Endothelial cell of umbilical vein (primary cell): ENCODE results near the gene RNPC3. TPM values are rescaled to one million over a fixed set of nuclear protein-coding genes. Genes with fewer than 3 reads are reported as not detected.

Experiments
- BruUV-seq: library from RNA; stranded (reverse); fragments of 400-500 nt; replicated peaks from 2 replicates; lab custom pipeline; 2021; lab: Mats Ljungman, UMichigan
- CTCF ChIA-PET: fragments of 300-600, 350-600 bp; sonication (Branson Sonifier 250); formaldehyde crosslinking; loops from one replicate; lab custom pipeline; 2021; ENCODE audit warnings: antibody characterized with exemption, inconsistent platforms; lab: Charles Lee
- POLR2A ChIA-PET: fragments of 300-600, 350-600 bp; sonication (Branson Sonifier 250); formaldehyde crosslinking; loops from one replicate; lab custom pipeline; 2021; ENCODE audit warnings: antibody characterized with exemption, inconsistent platforms; lab: Charles Lee
- DNase-seq: peaks from one replicate; pipeline ENCODE4 v3.0.0-alpha.2; 2011; ENCODE audit warnings: low read depth, low spot score
- FAIRE-seq: peaks from 2 replicates; lab custom pipeline; 2011; peaks lifted over from hg19 to GRCh38; lab: Jason Lieb, UNC
- H2AFZ ChIP-seq: 2 replicates; pipeline ENCODE4 v1.6.0; 2012; ENCODE audit warnings: low read depth, low read length, control low read depth, inconsistent platforms
- H3K27ac ChIP-seq: 2 replicates; pipeline ENCODE4 v1.5.1; 2011; ENCODE audit warnings: low read depth, mild to moderate bottlenecking, control low read depth, low read length, moderate library complexity; ENCODE audit not compliant: insufficient read depth
- H3K27me3 ChIP-seq, 2 experiments: 2 replicates each; pipeline versions ENCODE4 v1.6.0 to v1.6.1; 2011; ENCODE audit warnings: low read length in 2 of 2, mixed read lengths in 1 of 2; ENCODE audit not compliant: control insufficient read depth in 2 of 2, insufficient read depth in 2 of 2
- H3K36me3 ChIP-seq, 2 experiments: 2 replicates in 1 of 2; 3 replicates in 1 of 2; pipeline ENCODE4 v1.5.1; 2011; ENCODE audit warnings: low read length in 2 of 2, mild to moderate bottlenecking in 1 of 2, moderate library complexity in 1 of 2; ENCODE audit not compliant: control insufficient read depth in 2 of 2, insufficient read depth in 2 of 2; ENCODE audit errors: extremely low read depth in 1 of 2
- H3K4me1 ChIP-seq: 3 replicates; pipeline ENCODE4 v1.5.1; 2011; ENCODE audit warnings: mild to moderate bottlenecking, low read length; ENCODE audit not compliant: control insufficient read depth, insufficient read depth; ENCODE audit errors: extremely low read depth
- H3K4me2 ChIP-seq: 2 replicates; pipeline ENCODE4 v1.6.1; 2011; ENCODE audit warnings: low read length, control low read depth, mixed read lengths; ENCODE audit not compliant: insufficient read depth
- H3K4me3 ChIP-seq, 3 experiments: fragments of 200-600 bp in 1 of 3; sonication (generic), shearing (Covaris generic) in 1 of 3; replicated peaks in 1 of 3; 2 replicates each; pipeline ENCODE4 v1.5.1; 2011 to 2016; ENCODE audit warnings: control low read depth in 3 of 3, low read length in 3 of 3, mild to moderate bottlenecking in 2 of 3, inconsistent platforms in 1 of 3, low read depth in 1 of 3, moderate library complexity in 1 of 3; ENCODE audit not compliant: insufficient read depth in 1 of 3
- H3K79me2 ChIP-seq: 2 replicates; pipeline ENCODE4 v1.6.0; 2012; ENCODE audit warnings: low read length, inconsistent platforms; ENCODE audit not compliant: control insufficient read depth, insufficient read depth
- H3K9ac ChIP-seq: replicated peaks from 2 replicates; pipeline ENCODE3; 2011; ENCODE audit warnings: low read length, control low read depth; ENCODE audit not compliant: insufficient read depth; ENCODE audit errors: extremely low read depth
- H3K9me1 ChIP-seq: replicated peaks from 3 replicates; pipeline ENCODE4 v1.6.0; 2011; ENCODE audit warnings: mild to moderate bottlenecking, low read length; ENCODE audit not compliant: control insufficient read depth, insufficient read depth; ENCODE audit errors: extremely low read depth
- H3K9me3 ChIP-seq: replicated peaks from 2 replicates; pipeline ENCODE4 v1.5.1; 2012; ENCODE audit warnings: low read length, inconsistent platforms; ENCODE audit not compliant: control insufficient read depth, insufficient read depth
- H4K20me1 ChIP-seq: replicated peaks from 2 replicates; pipeline ENCODE3; 2011; ENCODE audit warnings: mild to moderate bottlenecking, low read length; ENCODE audit not compliant: control insufficient read depth, insufficient read depth; ENCODE audit errors: extremely low read depth
- CTCF ChIP-seq, 2 donors: IDR thresholded peaks; 1 replicate in 1 of 2; 2 replicates in 1 of 2; pipeline ENCODE4 v1.5.1; 2011; ENCODE audit warnings: low read length in 2 of 2, mild to moderate bottlenecking in 2 of 2, moderate library complexity in 2 of 2, control low read depth in 1 of 2, inconsistent platforms in 1 of 2, low read depth in 1 of 2; ENCODE audit not compliant: insufficient read depth in 1 of 2; ENCODE audit errors: extremely low read depth in 1 of 2
- EZH2 ChIP-seq: IDR thresholded peaks from 2 replicates; pipeline ENCODE4 v1.6.1; 2012; ENCODE audit warnings: borderline replicate concordance, low read depth, mild to moderate bottlenecking, moderate library complexity, low read length, inconsistent platforms; ENCODE audit not compliant: severe bottlenecking
- FOS ChIP-seq: IDR thresholded peaks from 2 replicates; pipeline ENCODE4 v1.6.1; 2011; ENCODE audit warnings: mild to moderate bottlenecking, low read length, moderate library complexity, borderline replicate concordance; ENCODE audit not compliant: insufficient read depth
- GATA2 ChIP-seq: IDR thresholded peaks from 2 replicates; pipeline ENCODE4 v1.7.0; 2011; ENCODE audit warnings: low read depth, mild to moderate bottlenecking, moderate library complexity, mixed read lengths, low read length; ENCODE audit not compliant: insufficient read length, insufficient read depth
- JUN ChIP-seq: IDR thresholded peaks from 2 replicates; pipeline ENCODE4 v1.6.1; 2011; ENCODE audit warnings: borderline replicate concordance, low read depth; ENCODE audit not compliant: insufficient read length, insufficient read depth
- MYC ChIP-seq: IDR thresholded peaks from one replicate; pipeline ENCODE4 v1.6.1; 2011; ENCODE audit warnings: mild to moderate bottlenecking, low read depth, low read length
- POLR2A ChIP-seq: IDR thresholded peaks from 2 replicates; pipeline ENCODE4 v1.6.1; 2012; ENCODE audit warnings: low read depth, mild to moderate bottlenecking, control low read depth, low read length
- POLR2AphosphoS5 ChIP-seq: IDR thresholded peaks from 2 replicates; pipeline ENCODE4 v1.6.1; 2012; ENCODE audit warnings: low read depth, mild to moderate bottlenecking, control low read depth, low read length, moderate library complexity; ENCODE audit not compliant: insufficient read depth
- dilution Hi-C: fragments of 300-500 bp; cut with MboI; formaldehyde crosslinking; loops from one replicate; pipeline ENCODE4 v1.15.0; 2019; ENCODE audit warnings: low sequenced_read_pairs; ENCODE audit not compliant: extremely low pct_ligation_motif_present
- intact Hi-C: fragments of 100-400 bp; cut with micrococcal nuclease; formaldehyde crosslinking; loops from one replicate; pipeline ENCODE4 v1.10.0; 2022
- polyA plus RNA-seq, 4 experiments: library from polyadenylated mRNA; depleted of rRNA in 3 of 4; stranded (reverse) in 3 of 4; unstranded in 1 of 4; fragments of >200 nt; gene quantifications; 2 replicates each; pipeline versions ENCODE4 v1.2.1 to v1.2.3, GENCODE V29; 2011 to 2012; ENCODE audit warnings: missing spikeins in 1 of 4
- total RNA-seq: library from RNA; stranded (reverse); gene quantifications from 2 replicates; pipeline ENCODE4 v1.2.3, GENCODE V29; 2021
- TF ChIP-seq, protein P1 (sequence below): IDR thresholded peaks from 2 replicates; pipeline ENCODE4 v1.6.1; 2011; ENCODE audit not compliant: insufficient read depth, insufficient read length

Gene RNPC3
- total and polyA plus RNA-seq, 2 donors (not counting 3 experiments of a cell fraction or from before 2014, with no cell fraction given) = 9.2 to 16.7 TPM

DNA sequence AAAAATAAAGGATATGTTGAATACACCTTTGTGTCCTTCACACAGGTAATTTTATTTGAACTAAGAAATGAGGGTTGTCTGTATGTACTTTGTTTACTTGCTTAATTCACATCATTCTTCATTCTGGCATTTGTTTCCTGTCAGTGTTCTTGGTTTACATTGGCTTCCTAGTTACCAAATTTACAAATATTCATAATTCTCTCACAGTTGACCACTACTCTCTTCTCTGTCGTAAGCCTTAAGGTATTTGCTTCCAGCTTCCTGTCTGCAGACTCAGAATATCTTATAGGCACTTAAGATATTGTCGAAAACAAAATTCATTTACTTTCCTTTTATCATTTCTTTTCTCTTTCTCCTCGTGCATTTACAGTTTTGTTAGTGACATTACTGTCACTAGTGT lies 15.9 kb downstream of the RNPC3 start:
- ChIA-PET CTCF (interaction anchor here (1.2 kb wide), 1 partner anchor 15 kb away, joined by 3 read pairs; no protein-coding TSS in a partner anchor), POLR2A (no interaction called here)
- Histone ChIP-seq H3K36me3 (peaks cover 7 to 15% of the 10 kb centered on the region in 2 experiments), H3K79me2 (no peaks in the 10 kb centered on the region), H3K4me3 (no peak overlapping the region), H2AFZ (no peak overlapping the region), H3K4me1 (no peaks in the 10 kb centered on the region), H3K27ac (no peak overlapping the region), H3K9me1 (no peaks in the 10 kb centered on the region), H3K27me3 (no peaks in the 10 kb centered on the region), H3K9ac (no peak overlapping the region), H4K20me1 (no peaks in the 10 kb centered on the region), H3K9me3 (no peaks in the 10 kb centered on the region), H3K4me2 (no peak overlapping the region)
- dilution Hi-C loops (no loop called here), intact Hi-C loops (no loop called here)
- no peak for FAIRE-seq
- TF ChIP-seq POLR2A = no peak
- no peak for TF ChIP-seq POLR2AphosphoS5
- no peak for TF ChIP-seq MYC
- TF ChIP-seq GATA2 = no peak
- TF ChIP-seq EZH2 = no peak
- TF ChIP-seq JUN = no peak
- TF ChIP-seq CTCF (IDR thresholded peaks at IDR 0.05; ENCODE audit: extremely low read depth in 1 of 2, insufficient read depth in 1 of 2, low read depth in 1 of 2, low read length in 2 of 2) = no peak
- TF ChIP-seq, protein P1, sequence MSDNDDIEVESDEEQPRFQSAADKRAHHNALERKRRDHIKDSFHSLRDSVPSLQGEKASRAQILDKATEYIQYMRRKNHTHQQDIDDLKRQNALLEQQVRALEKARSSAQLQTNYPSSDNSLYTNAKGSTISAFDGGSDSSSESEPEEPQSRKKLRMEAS = no peak
- no peak for TF ChIP-seq FOS
- BruUV-seq = no TSS peak
- DNase-seq = no peak
